Measurements from ENCODE around the gene ACP4. TPM values are rescaled to one million over a fixed set of nuclear protein-coding genes. Genes with fewer than 3 reads are reported as not detected.

Gene ACP4
- total and polyA plus RNA-seq, 2 experiments from 2014 or later = not detected

DNA sequence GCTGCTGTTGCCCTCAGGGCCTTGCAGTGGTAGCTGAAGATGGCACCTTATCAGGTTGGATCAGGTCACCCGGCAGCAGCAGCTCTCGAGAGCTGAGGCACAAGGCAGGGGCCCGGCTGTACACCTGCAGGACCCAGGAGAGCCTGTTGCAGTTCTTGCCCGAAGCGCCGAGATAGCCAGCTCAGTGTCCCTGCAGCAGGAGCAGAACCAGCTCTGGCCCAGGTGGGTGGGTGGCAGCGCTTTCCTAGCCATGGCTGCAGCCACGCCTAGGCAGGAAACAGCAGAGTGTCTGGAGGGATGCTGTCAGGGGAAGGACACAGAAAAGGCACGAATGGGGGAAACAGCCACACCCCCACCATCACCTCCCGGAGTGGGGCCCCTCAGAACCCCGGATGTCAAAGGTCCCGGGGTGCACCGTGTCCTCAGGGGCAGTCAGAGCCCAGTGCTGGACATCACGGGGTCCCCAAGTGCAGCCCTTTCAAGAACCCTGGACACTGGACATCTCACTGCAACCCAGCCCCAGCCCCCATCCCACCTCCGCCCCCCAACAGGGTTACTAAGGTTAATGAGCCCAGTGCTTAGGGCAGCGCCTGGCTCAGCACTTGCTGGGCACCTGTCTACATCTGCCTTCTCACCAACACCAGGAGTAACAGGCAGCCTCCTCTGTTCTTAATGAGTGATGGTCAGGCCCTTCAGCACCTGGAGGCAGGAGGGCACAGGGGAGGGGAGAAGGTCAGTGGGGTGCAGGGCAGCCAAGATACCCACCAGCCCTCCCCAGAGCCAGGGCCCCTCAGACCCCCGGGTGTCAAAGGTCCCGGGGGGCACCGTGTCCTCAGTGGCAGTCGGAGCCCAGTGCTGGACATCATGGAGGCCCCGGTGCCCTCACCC, 8.7 kb downstream of the ACP4 start:
- no peak for DNase-seq (ENCODE audit: low spot score)
- Histone ChIP-seq H3K4me2 (no peak overlapping the region), H3K27me3 (no peaks in the 10 kb centered on the region), H3K4me3 (no peak overlapping the region), H3K9me3 (ENCODE audit: low read depth) (no peaks in the 10 kb centered on the region), H3K79me2 (peaks cover 35% of the 10 kb centered on the region), H3K4me1 (ENCODE audit: insufficient read depth) (peaks cover 8% of the 10 kb centered on the region), H3K9me2 (replicated peaks; ENCODE audit: insufficient read depth) (no peaks in the 10 kb centered on the region), H4K20me1 (ENCODE audit: insufficient read depth, poor library complexity, severe bottlenecking) (peaks cover 4% of the 10 kb centered on the region), H3K36me3 (replicated peaks; ENCODE audit: insufficient read depth, low read depth) (no peaks in the 10 kb centered on the region), H2AFZ (no peak overlapping the region), H3K27ac (no peak overlapping the region)
- TF ChIP-seq EZH2 (IDR thresholded peaks at IDR 0.05; ENCODE audit: borderline replicate concordance) (no peak), CTCF (IDR thresholded peaks at IDR 0.05; ENCODE audit: poor library complexity) (no peak), EZH2phosphoT487 (IDR thresholded peaks at IDR 0.05; ENCODE audit: low read depth, severe bottlenecking, unreplicated experiment) (no peak)
- WGBS (ENCODE audit: low lambda C conversion rate, missing lambda C conversion rate) = 95% methylated on average over 17 of the region's 21 CpGs

DNA sequence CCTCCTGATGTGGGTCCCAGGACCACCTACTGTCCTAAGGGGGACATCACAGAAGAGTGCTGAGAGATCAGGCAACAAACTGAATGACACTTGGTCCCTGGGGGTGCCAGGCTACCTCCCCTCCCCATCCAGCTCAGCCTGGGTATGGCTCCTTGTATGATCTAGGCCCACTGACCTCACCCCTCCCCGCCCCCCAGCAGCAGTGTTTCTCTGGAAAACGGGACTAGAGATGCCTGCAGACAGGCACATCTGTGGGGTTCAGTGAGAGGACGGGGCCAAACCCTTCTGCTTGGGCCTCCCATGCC, 9.3 kb downstream of the ACP4 start:
- peaks cover 8% of the 10 kb centered on the region for H3K4me1 ChIP-seq (ENCODE audit: insufficient read depth)
- peaks cover 36% of the 10 kb centered on the region for H3K79me2 ChIP-seq
- TF ChIP-seq EZH2 (IDR thresholded peaks at IDR 0.05; ENCODE audit: borderline replicate concordance) = no peak
- TF ChIP-seq EZH2phosphoT487 (IDR thresholded peaks at IDR 0.05; ENCODE audit: low read depth, severe bottlenecking, unreplicated experiment) = no peak
- no peak for TF ChIP-seq CTCF (IDR thresholded peaks at IDR 0.05; ENCODE audit: poor library complexity)
- no peak overlapping the region for H2AFZ ChIP-seq
- no peak overlapping the region for H3K27ac ChIP-seq
- no peak overlapping the region for H3K4me2 ChIP-seq
- no peaks in the 10 kb centered on the region for H3K36me3 ChIP-seq (replicated peaks; ENCODE audit: insufficient read depth, low read depth)
- no peak overlapping the region for H3K4me3 ChIP-seq
- DNase-seq (ENCODE audit: low spot score) = no peak
- no peaks in the 10 kb centered on the region for H3K9me2 ChIP-seq (replicated peaks; ENCODE audit: insufficient read depth)
- WGBS (ENCODE audit: low lambda C conversion rate, missing lambda C conversion rate) = 85% methylated on average over 3 of the region's 3 CpGs
- no peaks in the 10 kb centered on the region for H3K9me3 ChIP-seq (ENCODE audit: low read depth)
- H3K27me3 ChIP-seq = no peaks in the 10 kb centered on the region
- peaks cover 4% of the 10 kb centered on the region for H4K20me1 ChIP-seq (ENCODE audit: insufficient read depth, poor library complexity, severe bottlenecking)

- peaks cover 36% of the 10 kb centered on the region for H3K79me2 ChIP-seq
- DNase-seq (ENCODE audit: low spot score) = no peak
- H3K4me3 ChIP-seq = no peak overlapping the region
- H4K20me1 ChIP-seq (ENCODE audit: insufficient read depth, poor library complexity, severe bottlenecking) = peaks cover 4% of the 10 kb centered on the region
- TF ChIP-seq CTCF (IDR thresholded peaks at IDR 0.05; ENCODE audit: poor library complexity) (no peak), EZH2 (IDR thresholded peaks at IDR 0.05; ENCODE audit: borderline replicate concordance) (no peak)
- H3K4me2 ChIP-seq = no peak overlapping the region
- no peaks in the 10 kb centered on the region for H3K9me3 ChIP-seq (ENCODE audit: low read depth)
- no peaks in the 10 kb centered on the region for H3K27me3 ChIP-seq
- 81% methylated on average over 8 of the region's 8 CpGs for WGBS (ENCODE audit: low lambda C conversion rate, missing lambda C conversion rate)
- H3K9me2 ChIP-seq (replicated peaks; ENCODE audit: insufficient read depth) = no peaks in the 10 kb centered on the region
- H3K27ac ChIP-seq = no peak overlapping the region
- no peak overlapping the region for H2AFZ ChIP-seq
- no peaks in the 10 kb centered on the region for H3K36me3 ChIP-seq (replicated peaks; ENCODE audit: insufficient read depth, low read depth)
- H3K4me1 ChIP-seq (ENCODE audit: insufficient read depth) = peaks cover 8% of the 10 kb centered on the region
Measured at GRCh38 chr19:50801107-50801506, 10.9 kb downstream of the ACP4 start.

Data from hepatocyte (in vitro differentiated cells).